HG03457 (cell line): ENCODE data around the gene BABAM2.

Experiments used
- ATAC-seq: cut with Tn5 transposase; IDR thresholded peaks from one replicate; pipeline ENCODE4 v1.9.1; 2021; ENCODE audit warnings: moderate number of reproducible peaks; ENCODE audit not compliant: unreplicated experiment

The BABAM2 gene

DNA sequence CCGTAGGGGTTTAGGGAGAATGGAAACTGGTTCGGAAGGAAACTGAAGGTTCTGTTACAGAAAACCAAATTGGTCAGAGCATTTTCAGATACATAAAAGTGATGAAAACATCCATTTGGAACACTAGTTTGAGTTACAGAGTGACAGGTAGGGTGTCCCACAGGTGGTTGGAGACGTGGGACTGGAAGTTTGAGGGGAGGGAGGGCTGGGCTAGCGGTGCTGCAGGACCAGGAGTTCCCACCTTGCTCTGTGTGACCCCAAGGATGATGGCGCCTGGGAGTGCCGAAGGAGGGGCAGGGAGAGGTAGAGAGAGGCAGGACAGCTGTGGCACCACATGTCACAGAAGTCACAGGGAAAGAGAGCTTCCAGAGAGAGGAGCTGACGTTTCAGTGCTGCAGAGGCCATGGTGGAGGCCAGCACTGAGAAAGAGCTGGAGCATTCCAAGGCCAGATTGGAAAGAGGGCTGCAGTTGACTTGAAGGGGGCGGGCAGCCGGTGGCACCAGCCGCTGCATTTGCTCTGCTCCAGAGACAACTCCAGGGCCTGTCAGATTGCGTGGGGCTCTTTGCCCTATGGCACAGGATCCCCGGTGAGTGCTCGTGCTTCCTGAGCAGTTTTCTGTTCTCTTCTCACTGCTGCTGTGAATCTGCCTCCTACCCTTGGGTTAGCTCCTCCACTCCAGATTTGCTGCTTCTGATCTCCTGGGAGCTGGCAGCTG is 445.9 kb downstream of the BABAM2 start:
- ATAC-seq, result no peak

DNA sequence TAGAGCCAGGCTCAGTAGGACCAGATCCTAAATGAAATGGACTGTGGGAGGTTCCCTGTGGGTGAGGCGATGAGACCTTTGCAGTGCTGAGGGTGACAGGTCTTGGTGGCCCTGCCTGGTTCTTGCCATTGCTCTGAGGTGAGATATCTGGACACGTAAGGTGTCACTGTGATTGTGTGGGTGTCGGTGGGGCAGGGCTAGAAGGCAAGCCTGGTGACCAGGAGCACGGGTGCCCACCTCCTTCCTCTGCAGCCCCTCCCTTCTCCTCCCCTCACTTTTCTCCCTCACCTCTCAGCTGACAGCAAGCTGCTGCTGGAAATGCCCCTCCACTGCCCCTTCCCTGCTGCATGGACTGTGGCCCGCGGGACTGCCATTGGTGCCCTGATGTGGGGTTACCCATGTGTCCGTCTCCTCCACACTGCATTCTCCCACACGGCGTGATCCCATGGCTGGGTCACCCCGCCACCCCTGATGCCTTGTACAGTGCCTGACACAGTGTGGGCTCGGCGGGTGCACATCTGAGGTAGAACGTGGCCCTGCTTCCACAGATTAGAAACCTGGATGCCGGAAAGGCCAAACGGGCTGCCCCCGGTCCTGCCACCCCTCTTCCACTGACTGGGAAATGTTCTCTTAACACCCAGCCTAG is 446.6 kb downstream of the BABAM2 start:
- no peak for ATAC-seq

- ATAC-seq, result no peak
Measured at GRCh38 chr2:28338046-28338817, 447.7 kb downstream of the BABAM2 start.

- no peak for ATAC-seq
Measured at GRCh38 chr2:28338831-28339321, 448.3 kb downstream of the BABAM2 start.

- ATAC-seq, result no peak
Measured at GRCh38 chr2:28339516-28340175, 449.1 kb downstream of the BABAM2 start.

DNA sequence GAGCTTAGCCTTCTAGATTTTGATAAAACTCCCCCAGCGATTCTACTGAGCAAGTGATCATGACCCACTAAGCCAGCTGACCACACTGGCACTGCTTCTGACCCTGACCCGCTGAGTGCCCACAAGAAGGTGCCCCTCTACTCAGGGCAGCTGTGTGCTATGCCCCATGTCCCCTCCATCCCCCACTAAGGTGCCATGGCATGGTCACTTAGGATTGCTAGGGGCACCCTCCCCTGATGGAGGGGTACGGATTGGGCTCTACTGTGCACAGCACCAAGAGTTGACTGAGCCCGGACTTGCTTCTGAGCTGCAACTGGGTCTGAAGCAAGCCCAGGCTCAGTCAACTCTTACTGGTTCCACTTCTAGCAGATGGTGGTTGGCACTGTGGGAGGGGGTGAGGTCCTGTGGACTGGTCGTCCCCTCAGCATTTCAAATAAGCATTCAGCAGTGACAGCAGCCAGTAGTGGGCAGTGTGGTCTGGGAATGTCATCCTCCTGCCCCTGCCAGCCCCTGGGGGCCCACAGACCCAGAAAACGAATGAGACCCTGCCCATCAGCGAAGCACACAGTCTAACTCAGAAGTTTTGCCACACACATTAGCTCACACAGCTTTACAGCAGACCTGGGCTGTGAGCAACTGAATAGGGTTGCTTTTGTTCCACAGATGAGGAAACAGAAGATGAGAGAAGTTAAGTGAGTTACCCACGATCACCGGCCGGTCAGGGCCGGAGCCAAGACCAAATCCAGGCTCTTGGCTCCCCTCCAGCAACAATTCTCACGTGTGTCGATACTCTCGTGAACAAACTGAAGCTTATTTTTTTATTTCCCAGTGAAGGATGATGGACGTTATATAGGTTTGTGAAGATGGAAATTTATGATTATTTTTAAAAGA is 450.0 kb downstream of the BABAM2 start:
- no peak for ATAC-seq

DNA sequence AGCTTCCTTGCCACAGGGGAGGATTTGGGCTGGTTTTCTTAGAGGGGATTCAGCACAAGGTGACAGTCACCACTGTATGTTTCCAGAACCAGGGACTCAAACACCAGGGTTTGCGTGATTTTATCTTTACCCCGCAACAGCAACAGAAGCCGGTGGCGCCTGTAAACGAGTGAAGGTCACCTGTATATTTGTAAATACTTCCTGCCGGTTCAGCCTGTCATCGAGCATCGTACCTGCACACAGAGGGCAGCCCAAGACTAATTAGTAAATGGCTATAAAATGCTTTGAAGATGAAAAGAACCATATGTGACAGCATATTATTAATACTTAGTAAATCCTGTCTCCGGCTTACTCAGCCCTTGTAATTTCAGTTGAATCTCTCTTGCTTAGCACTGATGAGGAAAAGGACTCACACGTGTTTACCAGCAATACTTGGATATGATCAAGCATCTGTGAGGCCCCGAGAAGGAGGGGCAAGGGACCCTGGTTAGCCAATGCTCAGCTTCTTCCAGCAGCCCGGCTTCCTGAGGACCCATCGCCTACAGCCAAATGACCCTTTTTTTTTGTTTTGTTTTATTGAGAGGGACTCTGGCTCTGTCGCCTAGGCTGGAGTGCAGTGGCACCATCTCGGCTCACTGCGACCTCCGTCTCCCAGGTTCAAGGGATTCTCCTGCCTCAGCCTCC is 450.8 kb downstream of the BABAM2 start:
- ATAC-seq, result no peak

DNA sequence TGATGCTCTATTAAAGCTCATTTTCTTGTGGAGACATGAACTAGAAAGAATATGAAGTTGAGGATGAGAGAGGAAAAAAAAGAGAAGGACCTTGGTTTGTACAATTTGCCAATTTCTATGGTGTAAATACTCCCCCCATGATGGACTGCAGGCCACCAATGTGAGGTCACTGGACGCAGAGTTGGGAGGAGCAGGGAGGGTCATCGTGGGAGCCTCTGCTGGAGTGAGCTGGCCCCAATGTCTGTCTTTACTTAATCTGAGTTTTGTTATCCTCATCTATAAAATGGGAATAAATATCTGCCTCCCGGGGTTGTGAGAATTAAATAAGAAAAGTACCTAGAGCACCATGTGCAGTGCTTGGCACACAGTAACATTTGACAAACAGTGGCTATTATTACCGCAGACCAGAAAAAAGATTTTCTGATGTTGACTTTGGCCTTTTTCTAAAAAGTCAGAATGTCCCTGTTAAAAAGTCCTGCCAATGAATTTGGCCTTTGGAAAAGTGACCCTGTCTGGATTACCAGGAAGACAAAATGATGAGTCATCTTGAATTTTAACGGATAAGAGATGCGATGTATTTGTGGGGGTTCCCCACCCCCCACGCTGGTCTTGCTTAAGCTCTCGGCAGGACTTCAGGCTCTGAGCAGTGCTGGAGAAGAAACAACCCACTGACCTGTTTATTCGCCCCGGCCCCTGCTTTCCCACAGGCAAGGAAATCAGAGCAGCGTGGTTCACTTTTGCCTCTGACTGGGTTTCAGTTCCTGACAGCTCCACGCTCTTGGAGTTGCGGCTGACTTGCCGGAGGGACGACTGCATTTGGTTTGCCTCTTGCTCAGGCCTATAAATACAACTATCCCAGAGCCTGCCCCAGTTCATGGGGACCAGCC is 451.8 kb downstream of the BABAM2 start:
- ATAC-seq, result no peak

GRCh38 chr2:28343184-28343942 is 452.8 kb downstream of the BABAM2 start:
- no peak for ATAC-seq

- ATAC-seq, result no peak
Measured at GRCh38 chr2:28343971-28344715, 453.6 kb downstream of the BABAM2 start.

DNA sequence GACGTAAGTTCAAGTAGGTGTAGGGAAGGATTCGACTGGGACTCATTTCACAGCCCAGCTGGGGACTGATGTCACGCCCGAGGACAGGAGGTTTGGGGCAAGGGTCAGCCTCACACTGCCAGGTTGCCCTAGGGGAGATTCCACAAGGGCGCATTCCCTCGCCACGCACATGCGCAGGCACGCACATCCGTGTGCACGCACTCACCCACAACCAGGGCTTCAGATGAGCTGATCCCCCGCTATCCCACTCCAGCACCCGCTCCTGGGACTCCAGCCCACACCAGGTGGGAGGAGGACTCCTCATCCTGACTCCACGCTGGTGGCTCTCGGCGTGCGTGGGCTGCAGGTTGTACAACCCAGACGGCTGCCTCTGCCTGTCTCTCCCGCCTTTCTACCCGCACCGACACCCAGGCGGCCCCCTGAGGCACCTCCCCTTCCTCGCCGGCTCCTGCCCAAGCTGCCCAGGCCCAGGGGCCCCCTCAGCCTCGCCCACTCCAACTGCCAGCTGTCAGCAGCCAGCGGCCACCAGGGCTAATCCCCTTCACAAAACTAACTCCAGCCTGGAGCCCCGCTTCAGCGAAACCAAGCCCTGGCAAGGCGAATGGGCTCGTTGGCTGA is 454.3 kb downstream of the BABAM2 start:
- ATAC-seq, result no peak

DNA sequence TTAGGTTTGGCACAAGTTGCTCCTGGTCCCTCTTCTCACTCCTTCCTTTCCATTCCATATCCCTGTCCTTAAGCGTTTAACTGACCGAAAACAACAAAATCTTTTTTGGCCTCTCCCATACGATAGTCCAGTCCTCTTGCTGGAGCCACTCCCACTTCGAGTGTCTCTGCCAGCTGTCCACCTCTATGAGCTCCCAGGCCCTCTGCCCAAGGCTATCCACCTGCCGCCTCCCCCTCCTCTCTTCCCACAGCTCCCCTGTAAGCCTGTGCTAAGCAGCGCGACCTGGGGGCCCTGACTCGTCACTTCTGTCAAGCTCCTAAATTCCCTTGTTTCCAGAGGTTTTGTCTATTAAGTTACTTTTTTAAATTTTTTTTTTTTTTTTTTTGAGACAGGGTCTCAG is 455.1 kb downstream of the BABAM2 start:
- ATAC-seq, result no peak

DNA sequence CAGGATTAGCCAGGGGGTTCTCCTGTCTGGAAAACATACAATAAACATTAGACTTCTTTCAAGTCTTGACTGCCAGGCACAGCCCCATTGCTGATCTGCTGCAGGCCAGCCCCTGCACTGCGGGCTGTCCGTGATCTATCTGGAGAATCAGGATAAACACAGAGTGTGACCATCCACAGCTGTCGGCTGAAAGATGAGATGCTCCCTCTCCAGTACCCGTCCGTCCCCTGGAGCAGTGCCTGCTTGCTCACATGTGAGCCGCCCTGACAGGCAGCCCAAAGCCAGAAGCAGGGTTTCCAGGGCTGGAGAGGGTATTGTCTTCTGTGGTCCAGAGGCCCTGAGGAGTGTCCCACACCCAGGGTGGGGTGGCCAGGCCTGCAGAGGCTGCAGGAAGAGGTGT is 456.1 kb downstream of the BABAM2 start:
- ATAC-seq, result no peak

DNA sequence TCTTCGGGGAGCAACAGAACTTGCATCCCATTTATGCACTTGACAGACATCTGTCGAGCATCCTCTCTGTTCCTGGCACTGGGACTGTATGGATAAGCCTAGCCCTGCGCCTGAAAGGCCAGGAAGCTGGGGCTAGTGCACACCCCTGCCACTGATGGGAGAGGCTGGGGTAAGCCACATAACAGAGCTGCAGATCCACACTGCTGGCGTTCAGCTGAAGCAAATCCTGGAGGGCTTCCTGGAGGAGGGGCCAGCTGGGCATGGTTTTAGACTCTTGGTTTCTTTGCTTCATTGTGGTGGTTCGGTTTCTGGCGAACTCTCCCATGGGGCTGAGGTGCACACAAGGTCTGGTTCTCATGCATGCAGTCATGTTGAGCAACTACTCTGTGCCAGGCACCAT is 456.7 kb downstream of the BABAM2 start:
- ATAC-seq, result no peak

- no peak for ATAC-seq
Measured at GRCh38 chr2:28347596-28347995, 457.1 kb downstream of the BABAM2 start.

- ATAC-seq, result no peak
Measured at GRCh38 chr2:28348149-28348567, 457.6 kb downstream of the BABAM2 start.

- no peak for ATAC-seq
Measured at GRCh38 chr2:28348921-28349320, 458.4 kb downstream of the BABAM2 start.
